Kidney (tissue), 14 donors: Measurements from ENCODE around the gene ACKR3. TPM values are rescaled to one million over a fixed set of nuclear protein-coding genes. Genes with fewer than 3 reads are reported as not detected.

Source experiments
- DNase-seq, 5 donors: peaks; one replicate each; pipeline ENCODE4 v3.0.0-alpha.2; 2013 to 2020
- FAIRE-seq: peaks from 2 replicates; lab custom pipeline; 2012; peaks lifted over from hg19 to GRCh38; lab: Jason Lieb, UNC
- H3K27ac ChIP-seq, 2 donors: one replicate each; pipeline ENCODE4 v1.7.0; 2013; ENCODE audit warnings: low read depth in 2 of 2, low read length in 2 of 2, inconsistent platforms in 1 of 2
- H3K27me3 ChIP-seq: one replicate; pipeline ENCODE4 v1.7.1; 2013; ENCODE audit warnings: low read length, inconsistent platforms; ENCODE audit not compliant: control insufficient read depth, insufficient read depth
- H3K36me3 ChIP-seq, 3 donors: one replicate each; pipeline versions ENCODE4 v1.7.0 to v1.7.1; 2013; ENCODE audit warnings: low read length in 3 of 3, control low read depth in 1 of 3, inconsistent platforms in 1 of 3; ENCODE audit not compliant: insufficient read depth in 3 of 3, control insufficient read depth in 2 of 3
- H3K4me1 ChIP-seq, 3 donors: one replicate each; pipeline versions ENCODE4 v1.7.0 to v1.7.1; 2013; ENCODE audit warnings: low read length in 3 of 3, inconsistent platforms in 1 of 3, low read depth in 1 of 3; ENCODE audit not compliant: control insufficient read depth in 2 of 3, insufficient read depth in 2 of 3
- H3K4me3 ChIP-seq, 3 donors: one replicate each; pipeline versions ENCODE4 v1.7.0 to v1.8.1; 2013; ENCODE audit warnings: low read length in 3 of 3, control low read depth in 1 of 3, inconsistent platforms in 1 of 3
- H3K9ac ChIP-seq, 3 donors: one replicate each; pipeline versions ENCODE4 v1.7.0 to v1.7.1; 2013; ENCODE audit warnings: low read length in 3 of 3, control low read depth in 1 of 3, inconsistent platforms in 1 of 3
- H3K9me3 ChIP-seq, 3 donors: one replicate each; pipeline versions ENCODE4 v1.7.0 to v1.7.1; 2013; ENCODE audit warnings: low read length in 3 of 3, control low read depth in 1 of 3, inconsistent platforms in 1 of 3; ENCODE audit not compliant: control insufficient read depth in 2 of 3, insufficient read depth in 1 of 3
- CTCF ChIP-seq: IDR thresholded peaks from 3 replicates; pipeline ENCODE4 v1.5.1; 2012; ENCODE audit warnings: mild to moderate bottlenecking, moderate library complexity, borderline replicate concordance; ENCODE audit not compliant: insufficient read depth; ENCODE audit errors: extremely low read depth
- intact Hi-C: fragments of 100-400 bp; cut with DNase I; formaldehyde crosslinking; loops from one replicate; pipeline ENCODE4 v1.11.1; 2022
- polyA plus RNA-seq: library from polyadenylated mRNA; stranded (reverse); fragments of 350-450 nt; fragmentation: Illumina TruSeq; extraction: RNeasy Lipid Tissue Mini Kit (QIAGEN cat#74804); gene quantifications from one replicate; pipeline ENCODE4 v1.2.3, GENCODE V29; 2014; ENCODE audit warnings: low read depth, low replicate concordance; ENCODE audit not compliant: insufficient read depth
- total RNA-seq: library from RNA; stranded (reverse); fragmentation: NEBNext Ultra II Directional; extraction: Animal tissue kit (Norgen Biotek cat#: 25700); gene quantifications from one replicate; pipeline ENCODE4 v1.2.1, GENCODE V29; 2021
- donor health status: control.
- donor health status: control.
- donor health status: control.
- donor health status: control.
- donor health status: control.
- donor health status: DM: yes; HTN: yes; CAD: no.
- donor health status: Normal renal cell carcinoma (clear cell type).

ACKR3 gene
- total and polyA plus RNA-seq, 2 donors from 2014 or later: 6.9 to 8.7 TPM

- Histone ChIP-seq H3K4me3 (no peak overlapping the region), H3K36me3 (peaks cover 2 to 7% (median 4%) of the 10 kb centered on the region in 3 donors), H3K9me3 (no peaks in the 10 kb centered on the region), H3K9ac (no peak overlapping the region), H3K27ac (no peak overlapping the region), H3K4me1 (peaks cover 2 to 32% (median 9%) of the 10 kb centered on the region in 3 donors), H3K27me3 (no peaks in the 10 kb centered on the region)
- peak in 2 of 5 donors; percentile 53 to 70 for DNase-seq
- intact Hi-C loops: no loop called here
- FAIRE-seq: no peak
- TF ChIP-seq CTCF: no peak
Measured at GRCh38 chr2:236576087-236576486, 6.5 kb downstream of the ACKR3 start.

DNA sequence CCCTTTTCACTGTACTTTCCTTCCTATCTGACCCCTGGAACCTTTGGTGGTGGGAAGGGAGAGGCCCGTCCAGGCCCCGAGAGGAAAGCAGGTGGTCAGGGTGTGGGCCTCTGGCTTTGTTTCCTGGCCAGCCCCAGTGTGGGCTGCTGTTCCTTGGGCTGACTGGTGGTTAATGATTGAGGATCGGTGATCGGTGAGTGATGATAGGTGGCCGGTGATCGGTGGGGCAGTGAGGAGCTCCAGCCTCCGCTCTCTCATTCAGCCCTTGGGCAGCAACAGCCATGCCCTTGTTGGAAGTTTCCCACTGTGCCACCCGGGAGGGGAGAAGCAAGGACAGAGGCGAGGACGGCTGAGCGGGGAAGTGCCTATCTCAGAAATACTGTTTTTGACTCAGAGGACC, 7.3 kb downstream of the ACKR3 start:
- Histone ChIP-seq H3K4me3 (no peak overlapping the region), H3K9me3 (no peaks in the 10 kb centered on the region), H3K27me3 (no peaks in the 10 kb centered on the region), H3K4me1 (peaks cover 2 to 32% (median 9%) of the 10 kb centered on the region in 3 donors), H3K9ac (no peak overlapping the region), H3K36me3 (peaks cover 4 to 10% (median 7%) of the 10 kb centered on the region in 3 donors), H3K27ac (peak overlapping the region in 1 of 2 donors; percentile 33)
- DNase-seq (no peak), FAIRE-seq (no peak)
- intact Hi-C loops: no loop called here
- TF ChIP-seq CTCF: no peak

GRCh38 chr2:236577481-236578410, 8.1 kb downstream of the ACKR3 start:
- H3K4me1 ChIP-seq: peaks cover 2 to 24% (median 9%) of the 10 kb centered on the region in 3 donors

More at GRCh38 chr2:236577481-236578410, 8.1 kb downstream of the ACKR3 start:
- TF ChIP-seq CTCF: no peak
- peaks cover 4 to 10% (median 7%) of the 10 kb centered on the region in 3 donors for H3K36me3 ChIP-seq
- no peaks in the 10 kb centered on the region for H3K27me3 ChIP-seq
- FAIRE-seq: no peak
- intact Hi-C loops: no loop called here
- no peaks in the 10 kb centered on the region for H3K9me3 ChIP-seq
- no peak for DNase-seq
- peak overlapping the region in 1 of 2 donors; percentile 33 for H3K27ac ChIP-seq
- no peak overlapping the region for H3K4me3 ChIP-seq
- H3K9ac ChIP-seq: no peak overlapping the region
